Measurements from ENCODE around the gene MYL12A. TPM values are rescaled to one million over a fixed set of nuclear protein-coding genes. Genes with fewer than 3 reads are reported as not detected.

The MYL12A gene
- total and polyA plus RNA-seq, 2 experiments from 2014 or later, result 206 to 502 TPM

DNA sequence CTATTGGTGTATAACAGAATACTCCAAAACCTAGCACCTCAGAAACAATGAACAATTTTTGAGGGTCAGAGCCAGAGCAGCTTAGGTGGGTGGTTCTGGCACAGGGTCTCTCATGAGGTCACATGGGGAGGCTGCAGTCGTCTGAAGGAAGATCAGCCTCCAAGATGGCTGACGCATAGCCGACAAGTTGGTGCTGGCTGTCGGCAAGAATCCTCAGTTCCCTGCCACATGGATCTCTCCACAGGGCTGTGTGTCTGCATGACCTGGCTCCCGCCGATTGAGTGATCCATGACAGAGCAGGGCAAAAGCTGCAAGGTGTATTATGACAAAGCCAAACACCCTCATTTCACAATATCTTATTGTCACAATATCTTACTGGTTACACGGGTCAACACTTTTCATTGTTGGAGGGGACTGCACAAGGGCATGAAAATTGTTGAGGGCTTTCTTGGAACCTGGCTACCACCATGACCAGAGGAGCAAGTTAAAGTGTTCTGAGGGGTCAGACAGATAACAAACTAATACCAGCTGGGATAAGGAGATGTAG is 18.5 kb downstream of the MYL12A start:
- H3K4me2 ChIP-seq, result no peak overlapping the region
- H3K9me2 ChIP-seq (ENCODE audit: insufficient read depth), result no peaks in the 10 kb centered on the region
- peaks cover 14% of the 10 kb centered on the region for H3K4me1 ChIP-seq (ENCODE audit: insufficient read depth)
- no peaks in the 10 kb centered on the region for H3K36me3 ChIP-seq (ENCODE audit: insufficient read depth)
- no peak overlapping the region for H3K4me3 ChIP-seq
- ATAC-seq (no peak), DNase-seq (ENCODE audit: low spot score) (no peak)
- Mint-ChIP-seq H3K9me3 (no peaks in the 10 kb centered on the region), H3K36me3 (ENCODE audit: low read depth) (no peaks in the 10 kb centered on the region; the same call in 2 of the 3 replicates), H3K27me3 (ENCODE audit: insufficient read depth, low read depth, poor library complexity) (peaks cover 6% of the 10 kb centered on the region), H3K4me3 (no peak overlapping the region), H3K4me1 (peaks cover 46% of the 10 kb centered on the region), H3K27ac (peak overlapping the region; percentile 3; the same call in 1 of the 2 replicates)
- TF ChIP-seq ZNF114 (CRISPR knock-in tag; IDR thresholded peaks at IDR 0.05) (no peak), EZH2phosphoT487 (IDR thresholded peaks at IDR 0.05; ENCODE audit: unreplicated experiment) (no peak), POLR2AphosphoS5 (IDR thresholded peaks at IDR 0.05; ENCODE audit: low read depth) (no peak), EZH2 (IDR thresholded peaks at IDR 0.05; ENCODE audit: low read depth, unreplicated experiment) (no peak), CREB1 (CRISPR knock-in tag; IDR thresholded peaks at IDR 0.05; ENCODE audit: low read depth) (no peak), ZNF331 (CRISPR knock-in tag; IDR thresholded peaks at IDR 0.05; ENCODE audit: low read depth) (no peak), NANOG (IDR thresholded peaks at IDR 0.05; ENCODE audit: borderline replicate concordance) (no peak), STAT1 (IDR thresholded peaks at IDR 0.05; ENCODE audit: unreplicated experiment) (no peak), JUNB (IDR thresholded peaks at IDR 0.05; ENCODE audit: unreplicated experiment) (no peak)
- TF ChIP-seq, protein P1, sequence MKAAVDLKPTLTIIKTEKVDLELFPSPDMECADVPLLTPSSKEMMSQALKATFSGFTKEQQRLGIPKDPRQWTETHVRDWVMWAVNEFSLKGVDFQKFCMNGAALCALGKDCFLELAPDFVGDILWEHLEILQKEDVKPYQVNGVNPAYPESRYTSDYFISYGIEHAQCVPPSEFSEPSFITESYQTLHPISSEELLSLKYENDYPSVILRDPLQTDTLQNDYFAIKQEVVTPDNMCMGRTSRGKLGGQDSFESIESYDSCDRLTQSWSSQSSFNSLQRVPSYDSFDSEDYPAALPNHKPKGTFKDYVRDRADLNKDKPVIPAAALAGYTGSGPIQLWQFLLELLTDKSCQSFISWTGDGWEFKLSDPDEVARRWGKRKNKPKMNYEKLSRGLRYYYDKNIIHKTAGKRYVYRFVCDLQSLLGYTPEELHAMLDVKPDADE (IDR thresholded peaks at IDR 0.05), result no peak
- TF ChIP-seq, protein P2, sequence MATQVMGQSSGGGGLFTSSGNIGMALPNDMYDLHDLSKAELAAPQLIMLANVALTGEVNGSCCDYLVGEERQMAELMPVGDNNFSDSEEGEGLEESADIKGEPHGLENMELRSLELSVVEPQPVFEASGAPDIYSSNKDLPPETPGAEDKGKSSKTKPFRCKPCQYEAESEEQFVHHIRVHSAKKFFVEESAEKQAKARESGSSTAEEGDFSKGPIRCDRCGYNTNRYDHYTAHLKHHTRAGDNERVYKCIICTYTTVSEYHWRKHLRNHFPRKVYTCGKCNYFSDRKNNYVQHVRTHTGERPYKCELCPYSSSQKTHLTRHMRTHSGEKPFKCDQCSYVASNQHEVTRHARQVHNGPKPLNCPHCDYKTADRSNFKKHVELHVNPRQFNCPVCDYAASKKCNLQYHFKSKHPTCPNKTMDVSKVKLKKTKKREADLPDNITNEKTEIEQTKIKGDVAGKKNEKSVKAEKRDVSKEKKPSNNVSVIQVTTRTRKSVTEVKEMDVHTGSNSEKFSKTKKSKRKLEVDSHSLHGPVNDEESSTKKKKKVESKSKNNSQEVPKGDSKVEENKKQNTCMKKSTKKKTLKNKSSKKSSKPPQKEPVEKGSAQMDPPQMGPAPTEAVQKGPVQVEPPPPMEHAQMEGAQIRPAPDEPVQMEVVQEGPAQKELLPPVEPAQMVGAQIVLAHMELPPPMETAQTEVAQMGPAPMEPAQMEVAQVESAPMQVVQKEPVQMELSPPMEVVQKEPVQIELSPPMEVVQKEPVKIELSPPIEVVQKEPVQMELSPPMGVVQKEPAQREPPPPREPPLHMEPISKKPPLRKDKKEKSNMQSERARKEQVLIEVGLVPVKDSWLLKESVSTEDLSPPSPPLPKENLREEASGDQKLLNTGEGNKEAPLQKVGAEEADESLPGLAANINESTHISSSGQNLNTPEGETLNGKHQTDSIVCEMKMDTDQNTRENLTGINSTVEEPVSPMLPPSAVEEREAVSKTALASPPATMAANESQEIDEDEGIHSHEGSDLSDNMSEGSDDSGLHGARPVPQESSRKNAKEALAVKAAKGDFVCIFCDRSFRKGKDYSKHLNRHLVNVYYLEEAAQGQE (IDR thresholded peaks at IDR 0.05; ENCODE audit: unreplicated experiment), result no peak
- TF ChIP-seq, protein P3, sequence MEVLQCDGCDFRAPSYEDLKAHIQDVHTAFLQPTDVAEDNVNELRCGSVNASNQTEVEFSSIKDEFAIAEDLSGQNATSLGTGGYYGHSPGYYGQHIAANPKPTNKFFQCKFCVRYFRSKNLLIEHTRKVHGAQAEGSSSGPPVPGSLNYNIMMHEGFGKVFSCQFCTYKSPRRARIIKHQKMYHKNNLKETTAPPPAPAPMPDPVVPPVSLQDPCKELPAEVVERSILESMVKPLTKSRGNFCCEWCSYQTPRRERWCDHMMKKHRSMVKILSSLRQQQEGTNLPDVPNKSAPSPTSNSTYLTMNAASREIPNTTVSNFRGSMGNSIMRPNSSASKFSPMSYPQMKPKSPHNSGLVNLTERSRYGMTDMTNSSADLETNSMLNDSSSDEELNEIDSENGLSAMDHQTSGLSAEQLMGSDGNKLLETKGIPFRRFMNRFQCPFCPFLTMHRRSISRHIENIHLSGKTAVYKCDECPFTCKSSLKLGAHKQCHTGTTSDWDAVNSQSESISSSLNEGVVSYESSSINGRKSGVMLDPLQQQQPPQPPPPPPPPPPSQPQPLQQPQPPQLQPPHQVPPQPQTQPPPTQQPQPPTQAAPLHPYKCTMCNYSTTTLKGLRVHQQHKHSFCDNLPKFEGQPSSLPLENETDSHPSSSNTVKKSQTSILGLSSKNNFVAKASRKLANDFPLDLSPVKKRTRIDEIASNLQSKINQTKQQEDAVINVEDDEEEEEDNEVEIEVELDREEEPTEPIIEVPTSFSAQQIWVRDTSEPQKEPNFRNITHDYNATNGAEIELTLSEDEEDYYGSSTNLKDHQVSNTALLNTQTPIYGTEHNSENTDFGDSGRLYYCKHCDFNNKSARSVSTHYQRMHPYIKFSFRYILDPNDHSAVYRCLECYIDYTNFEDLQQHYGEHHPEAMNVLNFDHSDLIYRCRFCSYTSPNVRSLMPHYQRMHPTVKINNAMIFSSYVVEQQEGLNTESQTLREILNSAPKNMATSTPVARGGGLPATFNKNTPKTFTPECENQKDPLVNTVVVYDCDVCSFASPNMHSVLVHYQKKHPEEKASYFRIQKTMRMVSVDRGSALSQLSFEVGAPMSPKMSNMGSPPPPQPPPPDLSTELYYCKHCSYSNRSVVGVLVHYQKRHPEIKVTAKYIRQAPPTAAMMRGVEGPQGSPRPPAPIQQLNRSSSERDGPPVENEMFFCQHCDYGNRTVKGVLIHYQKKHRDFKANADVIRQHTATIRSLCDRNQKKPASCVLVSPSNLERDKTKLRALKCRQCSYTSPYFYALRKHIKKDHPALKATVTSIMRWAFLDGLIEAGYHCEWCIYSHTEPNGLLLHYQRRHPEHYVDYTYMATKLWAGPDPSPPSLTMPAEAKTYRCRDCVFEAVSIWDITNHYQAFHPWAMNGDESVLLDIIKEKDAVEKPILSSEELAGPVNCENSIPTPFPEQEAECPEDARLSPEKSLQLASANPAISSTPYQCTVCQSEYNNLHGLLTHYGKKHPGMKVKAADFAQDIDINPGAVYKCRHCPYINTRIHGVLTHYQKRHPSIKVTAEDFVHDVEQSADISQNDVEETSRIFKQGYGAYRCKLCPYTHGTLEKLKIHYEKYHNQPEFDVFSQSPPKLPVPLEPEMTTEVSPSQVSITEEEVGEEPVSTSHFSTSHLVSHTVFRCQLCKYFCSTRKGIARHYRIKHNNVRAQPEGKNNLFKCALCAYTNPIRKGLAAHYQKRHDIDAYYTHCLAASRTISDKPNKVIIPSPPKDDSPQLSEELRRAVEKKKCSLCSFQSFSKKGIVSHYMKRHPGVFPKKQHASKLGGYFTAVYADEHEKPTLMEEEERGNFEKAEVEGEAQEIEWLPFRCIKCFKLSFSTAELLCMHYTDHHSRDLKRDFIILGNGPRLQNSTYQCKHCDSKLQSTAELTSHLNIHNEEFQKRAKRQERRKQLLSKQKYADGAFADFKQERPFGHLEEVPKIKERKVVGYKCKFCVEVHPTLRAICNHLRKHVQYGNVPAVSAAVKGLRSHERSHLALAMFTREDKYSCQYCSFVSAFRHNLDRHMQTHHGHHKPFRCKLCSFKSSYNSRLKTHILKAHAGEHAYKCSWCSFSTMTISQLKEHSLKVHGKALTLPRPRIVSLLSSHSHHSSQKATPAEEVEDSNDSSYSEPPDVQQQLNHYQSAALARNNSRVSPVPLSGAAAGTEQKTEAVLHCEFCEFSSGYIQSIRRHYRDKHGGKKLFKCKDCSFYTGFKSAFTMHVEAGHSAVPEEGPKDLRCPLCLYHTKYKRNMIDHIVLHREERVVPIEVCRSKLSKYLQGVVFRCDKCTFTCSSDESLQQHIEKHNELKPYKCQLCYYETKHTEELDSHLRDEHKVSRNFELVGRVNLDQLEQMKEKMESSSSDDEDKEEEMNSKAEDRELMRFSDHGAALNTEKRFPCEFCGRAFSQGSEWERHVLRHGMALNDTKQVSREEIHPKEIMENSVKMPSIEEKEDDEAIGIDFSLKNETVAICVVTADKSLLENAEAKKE (CRISPR knock-in tag; IDR thresholded peaks at IDR 0.05), result no peak
- TF ChIP-seq, protein P4, sequence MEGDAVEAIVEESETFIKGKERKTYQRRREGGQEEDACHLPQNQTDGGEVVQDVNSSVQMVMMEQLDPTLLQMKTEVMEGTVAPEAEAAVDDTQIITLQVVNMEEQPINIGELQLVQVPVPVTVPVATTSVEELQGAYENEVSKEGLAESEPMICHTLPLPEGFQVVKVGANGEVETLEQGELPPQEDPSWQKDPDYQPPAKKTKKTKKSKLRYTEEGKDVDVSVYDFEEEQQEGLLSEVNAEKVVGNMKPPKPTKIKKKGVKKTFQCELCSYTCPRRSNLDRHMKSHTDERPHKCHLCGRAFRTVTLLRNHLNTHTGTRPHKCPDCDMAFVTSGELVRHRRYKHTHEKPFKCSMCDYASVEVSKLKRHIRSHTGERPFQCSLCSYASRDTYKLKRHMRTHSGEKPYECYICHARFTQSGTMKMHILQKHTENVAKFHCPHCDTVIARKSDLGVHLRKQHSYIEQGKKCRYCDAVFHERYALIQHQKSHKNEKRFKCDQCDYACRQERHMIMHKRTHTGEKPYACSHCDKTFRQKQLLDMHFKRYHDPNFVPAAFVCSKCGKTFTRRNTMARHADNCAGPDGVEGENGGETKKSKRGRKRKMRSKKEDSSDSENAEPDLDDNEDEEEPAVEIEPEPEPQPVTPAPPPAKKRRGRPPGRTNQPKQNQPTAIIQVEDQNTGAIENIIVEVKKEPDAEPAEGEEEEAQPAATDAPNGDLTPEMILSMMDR (conservative IDR thresholded peaks at IDR 0.05; ENCODE audit: low read depth in 2 of 2), result no peak
- H3K79me2 ChIP-seq (replicated peaks; ENCODE audit: insufficient read depth), result peaks cover 87% of the 10 kb centered on the region
- no peak overlapping the region for H2AFZ ChIP-seq
- H3K27me3 ChIP-seq (ENCODE audit: insufficient read depth), result no peaks in the 10 kb centered on the region
- H4K20me1 ChIP-seq (replicated peaks; ENCODE audit: insufficient read depth), result peaks cover 49% of the 10 kb centered on the region
- no peak overlapping the region for H3K27ac ChIP-seq (ENCODE audit: low read depth)
- no peaks in the 10 kb centered on the region for H3F3A ChIP-seq (replicated peaks; ENCODE audit: low read depth)
